ENCODE results near the gene ERC2.
A peak's percentile ranks its signal among the peaks of the same experiment; 100 is the strongest.

GRCh38 chr3:56302417-56302816, 165.8 kb downstream of the ERC2 start:
- TF ChIP-seq ZZZ3 (CRISPR knock-in tag; IDR thresholded peaks at IDR 0.05; ENCODE audit: borderline replicate concordance) (no peak), MAX (IDR thresholded peaks at IDR 0.05) (no peak), TRIM24 (CRISPR knock-in tag; IDR thresholded peaks at IDR 0.05) (no peak), ZNF503 (CRISPR knock-in tag; IDR thresholded peaks at IDR 0.05) (no peak), FOXP4 (CRISPR knock-in tag; IDR thresholded peaks at IDR 0.05) (no peak), NCOA5 (CRISPR knock-in tag; IDR thresholded peaks at IDR 0.05) (no peak), CTCF (CRISPR knock-in tag; IDR thresholded peaks at IDR 0.05) (0 out of 2 replicates have a peak, but pooled peaks have one; percentile 11), SP1 (IDR thresholded peaks at IDR 0.05) (no peak), SP1 (CRISPR knock-in tag; IDR thresholded peaks at IDR 0.05) (no peak), NR2F6 (IDR thresholded peaks at IDR 0.05) (no peak), NR2F6 (CRISPR knock-in tag; IDR thresholded peaks at IDR 0.05) (no peak), SETDB1 (CRISPR knock-in tag; IDR thresholded peaks at IDR 0.05; ENCODE audit: borderline replicate concordance) (no peak), KLF11 (CRISPR knock-in tag; IDR thresholded peaks at IDR 0.05) (no peak), GATAD2A (CRISPR knock-in tag; IDR thresholded peaks at IDR 0.05) (no peak), ZBTB14 (CRISPR knock-in tag; IDR thresholded peaks at IDR 0.05) (no peak)
